ENCODE data around the gene SLC13A3.

Gene SLC13A3

DNA sequence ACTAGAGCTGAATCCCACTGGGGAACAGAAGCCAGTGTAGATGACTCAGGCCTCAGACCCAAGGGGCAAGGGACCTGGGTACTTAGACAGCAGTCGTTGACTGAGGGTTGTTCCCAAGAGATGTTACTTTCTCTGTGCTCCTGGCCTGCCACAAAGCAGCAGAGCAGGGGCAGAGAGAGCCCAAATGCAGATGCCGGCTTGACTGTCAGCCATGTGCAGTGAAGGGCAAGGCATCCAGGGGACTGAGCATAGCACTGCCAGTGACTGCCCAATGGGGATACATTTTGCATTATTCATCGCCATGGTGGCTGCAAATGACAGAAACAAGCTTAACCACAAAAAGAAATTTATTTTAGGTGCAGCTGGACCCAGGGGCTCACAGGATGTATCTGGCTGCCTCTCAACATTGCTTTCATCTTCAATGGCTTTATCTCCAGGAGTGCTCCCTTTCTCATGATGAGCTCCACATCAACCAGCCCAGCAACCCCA, 45.6 kb upstream of the SLC13A3 start:
- H3K4me3 Mint-ChIP-seq: no peak overlapping the region
- H3K36me3 Mint-ChIP-seq (ENCODE audit: low read depth): no peaks in the 10 kb centered on the region
- peaks cover 18% of the 10 kb centered on the region for H3K9me3 Mint-ChIP-seq
- TF ChIP-seq, protein P1, sequence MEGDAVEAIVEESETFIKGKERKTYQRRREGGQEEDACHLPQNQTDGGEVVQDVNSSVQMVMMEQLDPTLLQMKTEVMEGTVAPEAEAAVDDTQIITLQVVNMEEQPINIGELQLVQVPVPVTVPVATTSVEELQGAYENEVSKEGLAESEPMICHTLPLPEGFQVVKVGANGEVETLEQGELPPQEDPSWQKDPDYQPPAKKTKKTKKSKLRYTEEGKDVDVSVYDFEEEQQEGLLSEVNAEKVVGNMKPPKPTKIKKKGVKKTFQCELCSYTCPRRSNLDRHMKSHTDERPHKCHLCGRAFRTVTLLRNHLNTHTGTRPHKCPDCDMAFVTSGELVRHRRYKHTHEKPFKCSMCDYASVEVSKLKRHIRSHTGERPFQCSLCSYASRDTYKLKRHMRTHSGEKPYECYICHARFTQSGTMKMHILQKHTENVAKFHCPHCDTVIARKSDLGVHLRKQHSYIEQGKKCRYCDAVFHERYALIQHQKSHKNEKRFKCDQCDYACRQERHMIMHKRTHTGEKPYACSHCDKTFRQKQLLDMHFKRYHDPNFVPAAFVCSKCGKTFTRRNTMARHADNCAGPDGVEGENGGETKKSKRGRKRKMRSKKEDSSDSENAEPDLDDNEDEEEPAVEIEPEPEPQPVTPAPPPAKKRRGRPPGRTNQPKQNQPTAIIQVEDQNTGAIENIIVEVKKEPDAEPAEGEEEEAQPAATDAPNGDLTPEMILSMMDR (IDR thresholded peaks at IDR 0.05): no peak
- H3K27ac Mint-ChIP-seq: no peak overlapping the region
- no peak for DNase-seq
- peaks cover 15% of the 10 kb centered on the region for H3K27me3 Mint-ChIP-seq (ENCODE audit: low read depth, poor library complexity)
- peaks cover 22% of the 10 kb centered on the region for H3K4me1 Mint-ChIP-seq

GRCh38 chr20:46695892-46696291, 44.6 kb upstream of the SLC13A3 start:
- Mint-ChIP-seq H3K27ac (no peak overlapping the region), H3K27me3 (ENCODE audit: low read depth, poor library complexity) (peaks cover 15% of the 10 kb centered on the region), H3K4me1 (peaks cover 23% of the 10 kb centered on the region), H3K36me3 (ENCODE audit: low read depth) (no peaks in the 10 kb centered on the region), H3K9me3 (peaks cover 27% of the 10 kb centered on the region), H3K4me3 (no peak overlapping the region)
- TF ChIP-seq, protein P1 (IDR thresholded peaks at IDR 0.05): no peak
- no peak for DNase-seq

DNA sequence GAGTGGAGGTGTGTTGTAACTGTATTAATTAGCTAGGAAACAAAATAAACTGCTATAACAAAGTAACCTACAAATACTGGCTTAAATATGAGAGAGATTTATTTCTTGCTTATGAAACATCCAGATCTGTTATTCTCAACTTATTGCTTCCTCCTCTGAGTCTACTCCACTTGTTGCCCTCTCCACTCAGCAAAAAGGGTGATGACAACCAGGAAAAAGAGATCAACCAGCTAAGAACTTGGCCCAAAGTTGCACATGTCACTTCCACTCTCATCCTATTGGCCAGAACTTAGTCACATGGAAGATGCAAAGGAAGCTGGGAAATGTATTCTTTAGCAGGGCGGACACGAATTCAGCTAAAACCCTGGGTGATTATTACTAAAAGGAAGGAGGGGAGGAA, 43.2 kb upstream of the SLC13A3 start:
- TF ChIP-seq, protein P1 (IDR thresholded peaks at IDR 0.05): no peak
- Mint-ChIP-seq H3K27ac (no peak overlapping the region), H3K4me1 (peaks cover 35% of the 10 kb centered on the region), H3K27me3 (ENCODE audit: low read depth, poor library complexity) (peaks cover 7% of the 10 kb centered on the region), H3K4me3 (no peak overlapping the region), H3K36me3 (ENCODE audit: low read depth) (no peaks in the 10 kb centered on the region), H3K9me3 (peaks cover 23% of the 10 kb centered on the region)
- DNase-seq: no peak

- H3K27me3 Mint-ChIP-seq (ENCODE audit: low read depth, poor library complexity): peaks cover 3% of the 10 kb centered on the region
- TF ChIP-seq, protein P1 (IDR thresholded peaks at IDR 0.05): no peak
- H3K27ac Mint-ChIP-seq: no peak overlapping the region
- H3K4me1 Mint-ChIP-seq: peaks cover 42% of the 10 kb centered on the region
- H3K9me3 Mint-ChIP-seq: peaks cover 15% of the 10 kb centered on the region
- DNase-seq: no peak
- peaks cover 7% of the 10 kb centered on the region for H3K36me3 Mint-ChIP-seq (ENCODE audit: low read depth)
- no peak overlapping the region for H3K4me3 Mint-ChIP-seq
Observed at GRCh38 chr20:46691196-46691595, 39.9 kb upstream of the SLC13A3 start.

- DNase-seq: no peak
- Mint-ChIP-seq H3K27me3 (ENCODE audit: low read depth, poor library complexity) (peaks cover 3% of the 10 kb centered on the region), H3K4me3 (peak overlapping the region; percentile 94), H3K9me3 (peaks cover 15% of the 10 kb centered on the region), H3K27ac (no peak overlapping the region), H3K4me1 (peaks cover 35% of the 10 kb centered on the region), H3K36me3 (ENCODE audit: low read depth) (peaks cover 14% of the 10 kb centered on the region)
- TF ChIP-seq, protein P1 (IDR thresholded peaks at IDR 0.05): no peak
Observed at GRCh38 chr20:46690219-46691106, 39.2 kb upstream of the SLC13A3 start.

GRCh38 chr20:46689754-46690085, 38.5 kb upstream of the SLC13A3 start:
- Mint-ChIP-seq H3K36me3 (ENCODE audit: low read depth) (peaks cover 22% of the 10 kb centered on the region), H3K4me1 (peaks cover 34% of the 10 kb centered on the region), H3K4me3 (peak overlapping the region; percentile 94), H3K27ac (peak overlapping the region; percentile 85), H3K9me3 (peaks cover 19% of the 10 kb centered on the region), H3K27me3 (ENCODE audit: low read depth, poor library complexity) (peaks cover 3% of the 10 kb centered on the region)
- no peak for DNase-seq
- TF ChIP-seq, protein P1 (IDR thresholded peaks at IDR 0.05): no peak
